ENCODE results near the gene KCNT2.

DNA sequence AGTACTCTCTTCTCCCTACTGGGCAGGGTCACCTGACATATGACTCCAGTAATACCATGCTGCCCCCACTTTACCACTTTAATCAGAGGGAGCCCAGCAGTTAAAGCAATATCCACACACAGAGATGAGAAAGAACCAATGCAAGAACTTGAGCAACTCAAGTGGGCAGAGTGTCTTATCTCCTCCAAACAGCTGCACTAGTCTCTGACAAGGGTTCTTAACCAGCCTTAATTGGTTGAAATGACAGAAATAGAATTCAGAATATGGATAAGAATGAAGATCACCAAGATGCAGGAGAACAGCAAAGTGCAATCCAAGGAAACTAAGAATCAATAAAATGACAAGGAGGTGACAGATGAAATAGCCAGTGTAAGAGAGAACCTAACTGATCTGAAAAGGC is 91.0 kb downstream of the KCNT2 start:
- TF ChIP-seq EZH2 (IDR thresholded peaks at IDR 0.05; ENCODE audit: insufficient read depth, poor library complexity, severe bottlenecking) (no peak), EZH2phosphoT487 (IDR thresholded peaks at IDR 0.05; ENCODE audit: insufficient read depth, low read depth) (no peak)
